ENCODE measurements around the gene ACAP1. TPM values are rescaled to one million over a fixed set of nuclear protein-coding genes. Genes with fewer than 3 reads are reported as not detected.

Gene ACAP1
- total RNA-seq, 2 donors from 2014 or later = 2.5 to 6.5 TPM

DNA sequence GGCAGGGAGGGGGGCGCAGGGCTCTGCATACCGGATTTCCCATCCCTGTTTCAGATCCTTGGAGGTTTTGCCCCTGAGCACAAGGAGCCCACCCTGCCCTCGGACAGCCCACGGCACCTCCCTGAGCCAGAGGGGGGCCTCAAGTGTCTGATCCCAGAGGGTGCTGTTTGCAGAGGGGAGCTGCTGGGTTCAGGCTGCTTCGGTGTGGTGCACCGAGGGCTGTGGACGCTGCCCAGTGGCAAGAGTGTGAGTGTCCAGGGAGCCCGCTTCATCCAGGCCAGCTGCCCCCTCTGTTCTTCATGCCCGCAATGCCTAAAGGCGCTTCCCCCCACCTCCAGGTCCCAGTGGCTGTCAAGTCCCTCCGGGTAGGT is 47.0 kb downstream of the ACAP1 start:
- TF ChIP-seq, protein P1, sequence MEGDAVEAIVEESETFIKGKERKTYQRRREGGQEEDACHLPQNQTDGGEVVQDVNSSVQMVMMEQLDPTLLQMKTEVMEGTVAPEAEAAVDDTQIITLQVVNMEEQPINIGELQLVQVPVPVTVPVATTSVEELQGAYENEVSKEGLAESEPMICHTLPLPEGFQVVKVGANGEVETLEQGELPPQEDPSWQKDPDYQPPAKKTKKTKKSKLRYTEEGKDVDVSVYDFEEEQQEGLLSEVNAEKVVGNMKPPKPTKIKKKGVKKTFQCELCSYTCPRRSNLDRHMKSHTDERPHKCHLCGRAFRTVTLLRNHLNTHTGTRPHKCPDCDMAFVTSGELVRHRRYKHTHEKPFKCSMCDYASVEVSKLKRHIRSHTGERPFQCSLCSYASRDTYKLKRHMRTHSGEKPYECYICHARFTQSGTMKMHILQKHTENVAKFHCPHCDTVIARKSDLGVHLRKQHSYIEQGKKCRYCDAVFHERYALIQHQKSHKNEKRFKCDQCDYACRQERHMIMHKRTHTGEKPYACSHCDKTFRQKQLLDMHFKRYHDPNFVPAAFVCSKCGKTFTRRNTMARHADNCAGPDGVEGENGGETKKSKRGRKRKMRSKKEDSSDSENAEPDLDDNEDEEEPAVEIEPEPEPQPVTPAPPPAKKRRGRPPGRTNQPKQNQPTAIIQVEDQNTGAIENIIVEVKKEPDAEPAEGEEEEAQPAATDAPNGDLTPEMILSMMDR (IDR thresholded peaks at IDR 0.05) = no peak
- TF ChIP-seq POLR2A (IDR thresholded peaks at IDR 0.05) (no peak), POLR2AphosphoS5 (IDR thresholded peaks at IDR 0.05) (no peak)
- DNase-seq (ENCODE audit: low spot score) = no peak
- Histone ChIP-seq H3K27ac (no peak overlapping the region), H3K9me3 (no peaks in the 10 kb centered on the region), H3K4me1 (replicated peaks) (peaks cover 10% of the 10 kb centered on the region), H3K36me3 (no peaks in the 10 kb centered on the region), H3K4me3 (peak overlapping the region in 1 of 2 donors; percentile 27), H3K27me3 (replicated peaks; ENCODE audit: insufficient read depth) (no peaks in the 10 kb centered on the region)
- intact Hi-C loops (cut with DNase I) = no loop called here
- WGBS = 82% methylated on average over 10 of the region's 11 CpGs

DNA sequence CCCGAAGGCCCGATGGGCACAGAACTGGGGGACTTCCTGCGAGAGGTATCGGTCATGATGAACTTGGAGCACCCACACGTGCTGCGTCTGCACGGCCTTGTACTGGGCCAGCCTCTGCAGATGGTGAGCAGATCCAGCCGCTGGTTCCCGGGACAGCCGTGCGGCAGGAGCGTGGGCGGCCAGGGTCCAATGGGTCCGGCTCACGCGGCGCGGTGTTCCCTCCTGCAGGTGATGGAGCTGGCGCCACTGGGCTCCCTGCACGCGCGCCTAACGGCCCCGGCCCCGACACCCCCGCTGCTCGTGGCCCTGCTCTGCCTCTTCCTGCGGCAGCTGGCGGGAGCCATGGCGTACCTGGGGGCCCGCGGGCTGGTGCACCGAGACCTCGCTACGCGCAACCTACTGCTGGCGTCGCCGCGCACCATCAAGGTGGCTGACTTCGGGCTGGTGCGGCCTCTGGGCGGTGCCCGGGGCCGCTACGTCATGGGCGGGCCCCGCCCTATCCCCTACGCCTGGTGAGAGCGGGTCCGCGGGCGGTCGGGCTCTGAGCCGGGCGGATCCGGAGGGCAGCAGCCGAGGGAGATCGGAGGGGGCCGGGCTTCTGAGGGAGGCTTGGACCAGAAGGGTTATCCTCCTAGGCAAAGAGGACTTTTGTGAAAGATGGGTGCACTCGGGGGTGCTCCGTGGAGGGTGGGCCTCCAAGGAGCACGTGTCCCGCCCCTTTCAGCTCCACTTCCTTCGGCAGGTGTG is 47.6 kb downstream of the ACAP1 start:
- DNase-seq (ENCODE audit: low spot score) = no peak
- WGBS = 22% methylated on average over 45 of the region's 65 CpGs
- Histone ChIP-seq H3K27ac (peak overlapping the region in 1 of 2 donors; percentile 27), H3K9me3 (no peaks in the 10 kb centered on the region), H3K4me1 (replicated peaks) (peaks cover 10% of the 10 kb centered on the region), H3K27me3 (replicated peaks; ENCODE audit: insufficient read depth) (no peaks in the 10 kb centered on the region), H3K36me3 (no peaks in the 10 kb centered on the region), H3K4me3 (peak overlapping the region; percentile 10 to 27)
- intact Hi-C loops (cut with DNase I) = no loop called here
- no peak for TF ChIP-seq POLR2AphosphoS5 (IDR thresholded peaks at IDR 0.05)
- TF ChIP-seq, protein P1 (IDR thresholded peaks at IDR 0.05) = no peak
- TF ChIP-seq POLR2A (IDR thresholded peaks at IDR 0.05) = no peak

DNA sequence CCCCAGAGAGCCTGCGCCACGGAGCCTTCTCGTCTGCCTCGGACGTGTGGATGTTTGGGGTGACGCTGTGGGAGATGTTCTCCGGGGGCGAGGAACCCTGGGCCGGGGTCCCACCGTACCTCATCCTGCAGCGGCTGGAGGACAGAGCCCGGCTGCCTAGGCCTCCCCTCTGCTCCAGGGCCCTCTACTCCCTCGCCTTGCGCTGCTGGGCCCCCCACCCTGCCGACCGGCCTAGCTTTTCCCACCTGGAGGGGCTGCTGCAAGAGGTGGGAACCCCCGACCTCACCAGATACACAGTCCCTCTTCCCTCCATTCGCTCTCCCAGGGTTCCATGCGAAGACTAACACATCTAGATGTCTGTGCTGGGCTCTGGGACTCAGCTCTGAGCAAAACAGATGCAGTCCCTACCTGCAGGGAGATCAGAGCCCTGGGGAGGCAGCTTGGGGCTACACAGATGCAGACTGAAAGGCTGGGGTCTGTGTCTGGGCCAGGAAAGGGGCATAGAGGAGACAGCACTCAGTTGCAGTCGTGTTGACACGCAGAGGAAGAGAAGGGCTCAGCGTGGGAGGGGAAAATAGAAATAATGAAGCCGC is 48.3 kb downstream of the ACAP1 start:
- H3K4me3 ChIP-seq = peak overlapping the region in 1 of 2 donors; percentile 27
- peak overlapping the region in 1 of 2 donors; percentile 27 for H3K27ac ChIP-seq
- intact Hi-C loops (cut with DNase I) = no loop called here
- TF ChIP-seq POLR2A (IDR thresholded peaks at IDR 0.05) (no peak), POLR2AphosphoS5 (IDR thresholded peaks at IDR 0.05) (no peak)
- TF ChIP-seq, protein P1 (IDR thresholded peaks at IDR 0.05) = no peak
- peaks cover 0 to 1% of the 10 kb centered on the region in 2 donors for H3K36me3 ChIP-seq
- WGBS = 54% methylated on average over 23 of the region's 23 CpGs
- peaks cover 10% of the 10 kb centered on the region for H3K4me1 ChIP-seq (replicated peaks)
- no peak for DNase-seq (ENCODE audit: low spot score)
- no peaks in the 10 kb centered on the region for H3K27me3 ChIP-seq (replicated peaks; ENCODE audit: insufficient read depth)
- H3K9me3 ChIP-seq = no peaks in the 10 kb centered on the region

DNA sequence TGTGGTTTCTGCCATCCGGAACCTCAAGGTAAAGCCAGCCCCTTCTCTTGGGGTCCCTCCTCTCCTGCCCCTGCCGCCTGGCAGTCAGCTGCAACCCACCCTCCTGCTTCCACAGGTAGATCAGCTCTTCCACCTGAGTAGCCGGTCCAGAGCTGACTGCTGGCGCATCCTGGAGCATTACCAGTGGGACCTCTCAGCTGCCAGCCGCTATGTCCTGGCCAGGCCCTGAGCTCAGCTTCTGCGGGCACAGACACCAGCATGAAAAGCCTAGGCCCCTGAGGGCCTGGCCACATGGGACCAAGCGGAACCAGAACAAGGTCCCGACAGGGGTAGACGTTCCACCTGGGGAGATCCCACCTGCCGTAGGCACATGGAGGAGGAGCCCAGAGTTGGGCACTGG is 52.5 kb downstream of the ACAP1 start:
- intact Hi-C loops (cut with DNase I) = no loop called here
- no peak overlapping the region for H3K4me3 ChIP-seq
- H3K27ac ChIP-seq = no peak overlapping the region
- peaks cover 0 to 10% of the 10 kb centered on the region in 2 donors for H3K36me3 ChIP-seq
- WGBS = 89% methylated on average over 10 of the region's 10 CpGs
- H3K9me3 ChIP-seq = no peaks in the 10 kb centered on the region
- H3K27me3 ChIP-seq (replicated peaks; ENCODE audit: insufficient read depth) = no peaks in the 10 kb centered on the region
- no peak for TF ChIP-seq POLR2AphosphoS5 (IDR thresholded peaks at IDR 0.05)
- no peak for TF ChIP-seq POLR2A (IDR thresholded peaks at IDR 0.05)
- peaks cover 1% of the 10 kb centered on the region for H3K4me1 ChIP-seq (replicated peaks)
- DNase-seq (ENCODE audit: low spot score) = no peak

DNA sequence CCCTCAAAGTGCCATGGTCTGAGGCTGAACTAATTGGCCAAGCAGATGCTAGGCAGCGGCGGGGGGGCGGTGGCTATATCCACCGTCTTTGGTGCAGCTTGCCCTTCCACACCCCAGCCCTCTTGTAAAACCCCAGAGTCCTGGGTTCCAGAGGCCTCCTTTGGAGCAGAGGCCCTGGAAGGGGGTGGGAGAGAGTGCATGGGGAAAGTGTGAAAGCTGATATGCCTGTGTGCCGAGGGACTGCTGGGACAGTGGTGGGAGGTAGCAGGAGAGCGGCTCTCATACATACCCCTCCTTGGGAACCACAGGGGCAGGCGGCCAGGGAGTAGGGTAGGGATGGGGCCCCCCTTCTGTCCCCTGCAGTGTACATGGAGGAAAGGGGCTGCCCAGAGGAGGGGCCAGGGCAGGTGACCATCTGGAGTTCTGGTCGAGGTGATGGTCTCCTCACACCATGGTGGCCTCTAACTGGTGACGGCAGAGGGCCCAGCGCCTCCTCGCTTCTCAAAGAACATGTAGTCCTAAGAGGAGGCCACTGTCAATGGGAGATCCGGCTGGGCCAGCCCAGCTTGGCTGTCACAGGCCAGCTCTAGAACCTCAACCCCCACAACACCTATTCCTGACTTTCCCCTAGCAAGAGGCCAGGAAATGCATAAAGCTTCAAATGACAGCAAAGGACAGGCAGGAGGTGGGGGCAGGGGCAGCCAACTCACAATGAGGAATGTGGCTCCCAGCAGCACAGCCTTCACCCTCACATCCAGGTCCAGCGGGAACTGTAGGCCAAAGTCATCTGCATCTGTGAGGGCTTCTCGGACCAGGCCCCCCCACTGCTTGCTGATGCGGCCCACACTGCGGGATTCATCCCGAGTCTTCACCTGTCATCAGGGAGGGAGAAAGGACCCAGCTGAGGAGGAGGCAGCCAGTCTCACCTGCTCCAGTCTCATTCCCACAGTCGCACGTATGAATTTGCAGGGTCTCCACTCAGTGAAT is 53.9 kb downstream of the ACAP1 start:
- Histone ChIP-seq H3K36me3 (peaks cover 0 to 10% of the 10 kb centered on the region in 2 donors), H3K4me1 (replicated peaks) (no peaks in the 10 kb centered on the region), H3K27ac (no peak overlapping the region), H3K9me3 (no peaks in the 10 kb centered on the region), H3K4me3 (no peak overlapping the region), H3K27me3 (replicated peaks; ENCODE audit: insufficient read depth) (no peaks in the 10 kb centered on the region)
- DNase-seq (ENCODE audit: low spot score) = no peak
- intact Hi-C loops (cut with DNase I) = loop anchor here (5.0 kb wide), 1 partner anchor 38 kb away; the partner anchor contains the start of gene KCTD11
- no peak for TF ChIP-seq POLR2A (IDR thresholded peaks at IDR 0.05)
- TF ChIP-seq, protein P1 (IDR thresholded peaks at IDR 0.05) = no peak
- no peak for TF ChIP-seq POLR2AphosphoS5 (IDR thresholded peaks at IDR 0.05)
- WGBS = 80% methylated on average over 19 of the region's 19 CpGs
